GM18868 (cell line): ENCODE measurements around the gene CSNK2A2.

Source experiments
- ATAC-seq: cut with Tn5 transposase; IDR thresholded peaks from one replicate; pipeline ENCODE4 v1.9.1; 2021; ENCODE audit warnings: mild to moderate bottlenecking, moderate library complexity; ENCODE audit not compliant: unreplicated experiment

Gene CSNK2A2

GRCh38 chr16:58152246-58152868 is 45.5 kb downstream of the CSNK2A2 start:
- no peak for ATAC-seq

- no peak for ATAC-seq
These were observed 49.4 kb downstream of the CSNK2A2 start for GRCh38 chr16:58148526-58148925.

GRCh38 chr16:58148099-58148498 is 49.8 kb downstream of the CSNK2A2 start:
- no peak for ATAC-seq

- ATAC-seq: no peak
These were observed 59.1 kb downstream of the CSNK2A2 start for GRCh38 chr16:58138852-58139251.

- no peak for ATAC-seq
These were observed 60.3 kb downstream of the CSNK2A2 start for GRCh38 chr16:58137581-58137980.

- ATAC-seq: peak; percentile 87
These were observed 68.6 kb downstream of the CSNK2A2 start, which contains the start of gene CFAP20 for GRCh38 chr16:58129097-58129936. Gene CFAP20, minus strand, starts transcription at chr16:58129381. Its CDS starts 266 bp downstream, at chr16:58129115.

- no peak for ATAC-seq
These were observed 69.2 kb downstream of the CSNK2A2 start for GRCh38 chr16:58128711-58129096.

- ATAC-seq: no peak
These were observed 69.7 kb downstream of the CSNK2A2 start for GRCh38 chr16:58128181-58128631.

GRCh38 chr16:58127634-58128033 is 70.3 kb downstream of the CSNK2A2 start:
- no peak for ATAC-seq

- no peak for ATAC-seq
These were observed 70.8 kb downstream of the CSNK2A2 start for GRCh38 chr16:58127033-58127556.

- ATAC-seq: no peak
These were observed 71.4 kb downstream of the CSNK2A2 start for GRCh38 chr16:58126451-58126961.

- ATAC-seq: no peak
These were observed 72.0 kb downstream of the CSNK2A2 start for GRCh38 chr16:58125781-58126335.

- ATAC-seq: no peak
These were observed 72.9 kb downstream of the CSNK2A2 start for GRCh38 chr16:58125041-58125440.

- no peak for ATAC-seq
These were observed 73.3 kb downstream of the CSNK2A2 start for GRCh38 chr16:58124601-58124915.

GRCh38 chr16:58123896-58124600 is 73.9 kb downstream of the CSNK2A2 start:
- ATAC-seq: no peak

GRCh38 chr16:58121132-58121531 is 76.8 kb downstream of the CSNK2A2 start:
- ATAC-seq: no peak

GRCh38 chr16:58120234-58120633 is 77.7 kb downstream of the CSNK2A2 start:
- no peak for ATAC-seq

GRCh38 chr16:58119509-58119845 is 78.4 kb downstream of the CSNK2A2 start:
- ATAC-seq: no peak

- no peak for ATAC-seq
These were observed 79.0 kb downstream of the CSNK2A2 start for GRCh38 chr16:58118801-58119508.

- ATAC-seq: no peak
These were observed 81.4 kb downstream of the CSNK2A2 start for GRCh38 chr16:58116529-58116928.
